GM21717 (cell line): ENCODE data around the gene CITED1.

ENCODE experiments used
- ATAC-seq: cut with Tn5 transposase; IDR thresholded peaks from one replicate; pipeline ENCODE4 v1.9.1; 2021; ENCODE audit warnings: mild to moderate bottlenecking, moderate library complexity; ENCODE audit not compliant: unreplicated experiment

CITED1 gene

GRCh38 chrX:72271812-72272211 is 33.9 kb downstream of the CITED1 start:
- no peak for ATAC-seq

GRCh38 chrX:72271091-72271788 is 34.5 kb downstream of the CITED1 start:
- ATAC-seq, result no peak

GRCh38 chrX:72270316-72270866 is 35.3 kb downstream of the CITED1 start:
- ATAC-seq, result no peak

- no peak for ATAC-seq
These were observed 36.0 kb downstream of the CITED1 start for GRCh38 chrX:72269671-72270251.

- no peak for ATAC-seq
These were observed 36.9 kb downstream of the CITED1 start for GRCh38 chrX:72268597-72269365.

- no peak for ATAC-seq
These were observed 40.5 kb downstream of the CITED1 start for GRCh38 chrX:72265263-72265662.

GRCh38 chrX:72262077-72262476 is 43.6 kb downstream of the CITED1 start:
- ATAC-seq, result no peak

- no peak for ATAC-seq
These were observed 45.3 kb downstream of the CITED1 start for GRCh38 chrX:72260448-72260847.

- ATAC-seq, result no peak
These were observed 47.5 kb downstream of the CITED1 start for GRCh38 chrX:72258174-72258573.

- ATAC-seq, result no peak
These were observed 49.9 kb downstream of the CITED1 start for GRCh38 chrX:72255864-72256263.

- no peak for ATAC-seq
These were observed 50.3 kb downstream of the CITED1 start for GRCh38 chrX:72255445-72255844.

GRCh38 chrX:72254816-72255215 is 50.9 kb downstream of the CITED1 start:
- no peak for ATAC-seq

GRCh38 chrX:72253686-72254085 is 52.0 kb downstream of the CITED1 start:
- ATAC-seq, result no peak
